Activated B cell treated with CpG ODN at 0.5 μM for 24 hours (primary cell): Measurements from ENCODE around the gene LOC101059915.

Experiments
- ATAC-seq: fragments of 200-7000 bp; cut with Tn5 transposase; one replicate; pipeline ENCODE4 v1.10.0; 2021; ENCODE audit warnings: low read depth, mild to moderate bottlenecking, moderate library complexity
- CTCF ChIA-PET: fragments of 350-600 bp; sonication (Branson Sonifier 250); formaldehyde crosslinking; loops from one replicate; lab custom pipeline; 2021; ENCODE audit warnings: antibody characterized with exemption; lab: Charles Lee
- POLR2A ChIA-PET: fragments of 350-600 bp; sonication (Branson Sonifier 250); formaldehyde crosslinking; loops from one replicate; lab custom pipeline; 2021; ENCODE audit warnings: antibody characterized with exemption; lab: Charles Lee
- DNase-seq: peaks from one replicate; pipeline ENCODE4 v3.0.0; 2022
- H3K27ac Mint-ChIP-seq: one replicate; pipeline ENCODE4 v1.8.0; 2020; ENCODE audit warnings: mixed read lengths
- H3K27me3 Mint-ChIP-seq: one replicate; pipeline ENCODE4 v1.8.0; 2021; ENCODE audit warnings: mixed read lengths
- H3K36me3 Mint-ChIP-seq: one replicate; pipeline ENCODE4 v1.8.0; 2021; ENCODE audit warnings: low read depth, mixed read lengths
- H3K4me1 Mint-ChIP-seq: one replicate; pipeline ENCODE4 v1.8.0; 2021; ENCODE audit warnings: mixed read lengths
- H3K4me3 Mint-ChIP-seq: one replicate; pipeline ENCODE4 v1.8.0; 2020; ENCODE audit warnings: mild to moderate bottlenecking, mixed read lengths
- H3K9me3 Mint-ChIP-seq: one replicate; pipeline ENCODE4 v1.8.0; 2020; ENCODE audit warnings: mixed read lengths
- CTCF ChIP-seq: fragments of 200-600 bp; IDR thresholded peaks from one replicate; pipeline ENCODE4 v1.8.0; 2022; ENCODE audit warnings: antibody characterized with exemption, mild to moderate bottlenecking
- intact Hi-C: fragments of 100-400 bp; cut with micrococcal nuclease; formaldehyde crosslinking; loops from one replicate; pipeline ENCODE4 v1.15.1; 2024

Gene LOC101059915

GRCh38 chrX:71667328-71668247 lies at the start of gene LOC101059915:
TSS of gene LOC101059915 (plus strand) at chrX:71667546.
- H3K4me3 Mint-ChIP-seq = no peak within 1 kb of the TSS
- TF ChIP-seq CTCF = no peak
- H3K4me1 Mint-ChIP-seq = peaks cover 7% of the 10 kb centered on the region
- no peaks in the 10 kb centered on the region for H3K36me3 Mint-ChIP-seq
- intact Hi-C loops = no loop called here
- CTCF ChIA-PET = no interaction called here
- DNase-seq = no peak
- POLR2A ChIA-PET = no interaction called here
- H3K9me3 Mint-ChIP-seq = no peaks in the 10 kb centered on the region
- peaks cover 4% of the 10 kb centered on the region for H3K27me3 Mint-ChIP-seq
- H3K27ac Mint-ChIP-seq = no peak within 1 kb of the TSS
- no peak for ATAC-seq

GRCh38 chrX:71617742-71618141 lies 49.6 kb upstream of the LOC101059915 start:
- Mint-ChIP-seq H3K4me3 (peak overlapping the region; percentile 64), H3K27me3 (no peaks in the 10 kb centered on the region), H3K27ac (peak overlapping the region; percentile 84), H3K4me1 (peaks cover 57% of the 10 kb centered on the region), H3K36me3 (peaks cover 20% of the 10 kb centered on the region), H3K9me3 (no peaks in the 10 kb centered on the region)
- ATAC-seq = no peak
- intact Hi-C loops = loop anchor here (2.0 kb wide), 2 partner anchors 19 to 33 kb away; no protein-coding TSS in a partner anchor
- ChIA-PET CTCF (interaction anchor here (1.4 kb wide), 1 partner anchor 35 kb away, joined by 5 read pairs; no protein-coding TSS in a partner anchor), POLR2A (interaction anchor here (0.7 to 1.5 kb wide), 3 partner anchors 9 to 33 kb away, joined by 3 to 7 read pairs (median 4); no protein-coding TSS in a partner anchor)
- no peak for TF ChIP-seq CTCF
- DNase-seq = no peak

DNA sequence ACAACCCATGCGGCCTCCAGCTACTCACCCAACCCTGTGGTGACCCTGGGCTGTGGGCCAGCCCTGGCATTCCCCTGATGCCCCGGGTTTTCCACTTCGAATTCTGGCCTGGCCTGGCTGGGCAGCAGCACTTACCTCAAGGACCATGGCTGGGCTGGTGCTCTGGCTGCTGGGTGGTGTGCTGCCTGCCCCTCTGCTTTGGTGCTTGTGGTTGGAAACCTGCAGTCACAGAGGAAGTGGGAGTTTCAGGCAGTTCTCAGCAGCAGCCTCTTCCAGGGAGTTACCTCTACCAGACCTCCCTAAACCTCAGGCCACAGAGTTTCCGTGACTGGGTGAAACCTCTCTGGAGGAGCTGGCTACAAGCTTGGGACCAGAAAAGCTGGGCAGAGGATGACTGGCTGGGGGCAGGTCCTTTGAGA lies 49.0 kb upstream of the LOC101059915 start, which contains the start of gene CXCR3:
Gene CXCR3, minus strand, starts transcription at position 209 of the 419 bp plus-strand sequence. Its CDS starts 62 bp downstream, at position 147.
- CTCF ChIA-PET = interaction anchor here (1.4 to 1.6 kb wide), 2 partner anchors 10 to 34 kb away, joined by 5 read pairs; no protein-coding TSS in a partner anchor
- no peak for TF ChIP-seq CTCF
- Mint-ChIP-seq H3K27ac (peak within 1 kb of the TSS; percentile 84), H3K4me1 (peaks cover 62% of the 10 kb centered on the region), H3K9me3 (no peaks in the 10 kb centered on the region), H3K27me3 (no peaks in the 10 kb centered on the region), H3K36me3 (peaks cover 15% of the 10 kb centered on the region), H3K4me3 (peak within 1 kb of the TSS; percentile 64)
- ATAC-seq (peak; percentile 50), DNase-seq (peak; percentile 21)
- intact Hi-C loops = loop anchor here (2.0 kb wide), 2 partner anchors 18 to 32 kb away; no protein-coding TSS in a partner anchor
- POLR2A ChIA-PET = interaction anchor here (0.7 to 3.5 kb wide), 4 partner anchors 10 to 85 kb away, joined by 3 to 20 read pairs (median 6); partner anchors contain the start of gene OGT

DNA sequence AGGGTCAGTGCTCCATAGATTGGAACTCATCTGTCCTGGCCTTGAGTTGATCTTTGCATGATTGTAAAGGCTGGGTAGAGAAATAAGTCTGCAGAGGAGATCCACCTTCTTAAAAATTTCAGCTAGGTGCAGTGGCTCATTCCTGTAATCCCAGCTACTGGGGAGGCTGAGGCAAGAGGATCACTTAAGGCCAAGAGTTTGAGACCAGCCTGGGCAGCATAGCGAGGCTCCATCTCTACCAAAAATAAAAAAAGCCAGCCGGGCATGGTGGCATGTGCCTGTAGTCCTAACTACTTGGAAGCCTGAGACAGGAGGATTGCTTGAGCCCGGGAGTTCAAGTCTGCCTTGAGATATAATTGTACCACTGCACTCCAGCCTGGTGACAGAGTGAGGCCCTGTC lies 48.6 kb upstream of the LOC101059915 start:
- Mint-ChIP-seq H3K9me3 (no peaks in the 10 kb centered on the region), H3K4me3 (peak overlapping the region; percentile 64), H3K4me1 (peaks cover 67% of the 10 kb centered on the region), H3K36me3 (peaks cover 10% of the 10 kb centered on the region), H3K27ac (peak overlapping the region; percentile 84), H3K27me3 (no peaks in the 10 kb centered on the region)
- ChIA-PET POLR2A (interaction anchor here (0.6 to 3.5 kb wide), 5 partner anchors 11 to 513 kb away, joined by 4 to 20 read pairs (median 5); partner anchors contain the start of gene OGT), CTCF (interaction anchor here (1.4 to 1.6 kb wide), 2 partner anchors 10 to 34 kb away, joined by 5 read pairs; no protein-coding TSS in a partner anchor)
- TF ChIP-seq CTCF = no peak
- ATAC-seq (no peak), DNase-seq (no peak)
- intact Hi-C loops = loop anchor here (1.0 to 2.0 kb wide), 3 partner anchors 11 to 32 kb away; no protein-coding TSS in a partner anchor
